Measurements from ENCODE around the gene KCNQ1. TPM values are rescaled to one million over a fixed set of nuclear protein-coding genes. Genes with fewer than 3 reads are reported as not detected.

The KCNQ1 gene
- total and polyA plus RNA-seq, 2 experiments from 2014 or later = 0.45 to 0.87 TPM

DNA sequence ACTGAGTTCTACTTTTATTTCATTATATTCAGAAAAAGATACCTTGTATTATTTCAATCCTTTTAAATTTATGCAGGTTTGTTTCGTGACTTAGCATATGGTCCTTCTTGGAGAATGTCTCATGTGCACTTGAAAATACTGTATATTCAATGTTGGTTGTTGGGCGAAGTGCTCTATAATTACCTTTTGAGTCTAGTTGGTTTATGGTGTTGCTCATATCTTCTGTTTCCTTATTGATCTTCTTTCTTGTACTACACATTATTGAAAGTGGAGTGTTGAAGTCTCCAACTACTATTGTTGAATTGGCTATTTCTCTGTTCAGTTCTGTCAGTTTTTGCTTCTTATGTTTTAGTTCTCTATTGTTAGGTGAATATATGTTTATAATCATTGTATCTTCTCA is 164.5 kb downstream of the KCNQ1 start:
- no peak overlapping the region for H2AFZ ChIP-seq
- Mint-ChIP-seq H3K4me1 (no peaks in the 10 kb centered on the region), H3K27me3 (ENCODE audit: insufficient read depth, low read depth, poor library complexity) (peaks cover 88% of the 10 kb centered on the region), H3K36me3 (ENCODE audit: low read depth) (no peaks in the 10 kb centered on the region; the same call in 2 of the 3 replicates), H3K27ac (no peak overlapping the region), H3K9me3 (peaks cover 25% of the 10 kb centered on the region; the same call in 2 of the 3 replicates), H3K4me3 (no peak overlapping the region)
- H3K4me3 ChIP-seq = no peak overlapping the region
- H3K79me2 ChIP-seq (replicated peaks; ENCODE audit: insufficient read depth) = no peaks in the 10 kb centered on the region
- no peaks in the 10 kb centered on the region for H4K20me1 ChIP-seq (replicated peaks; ENCODE audit: insufficient read depth)
- ATAC-seq (no peak), DNase-seq (ENCODE audit: low spot score) (no peak)
- no peaks in the 10 kb centered on the region for H3K4me1 ChIP-seq (ENCODE audit: insufficient read depth)
- H3K27ac ChIP-seq (ENCODE audit: low read depth) = no peak overlapping the region
- no peaks in the 10 kb centered on the region for H3F3A ChIP-seq (replicated peaks; ENCODE audit: low read depth)
- H3K9me2 ChIP-seq (ENCODE audit: insufficient read depth) = no peaks in the 10 kb centered on the region
- no peak for TF ChIP-seq ZNF331 (CRISPR knock-in tag; IDR thresholded peaks at IDR 0.05; ENCODE audit: low read depth)
- TF ChIP-seq, protein P1, sequence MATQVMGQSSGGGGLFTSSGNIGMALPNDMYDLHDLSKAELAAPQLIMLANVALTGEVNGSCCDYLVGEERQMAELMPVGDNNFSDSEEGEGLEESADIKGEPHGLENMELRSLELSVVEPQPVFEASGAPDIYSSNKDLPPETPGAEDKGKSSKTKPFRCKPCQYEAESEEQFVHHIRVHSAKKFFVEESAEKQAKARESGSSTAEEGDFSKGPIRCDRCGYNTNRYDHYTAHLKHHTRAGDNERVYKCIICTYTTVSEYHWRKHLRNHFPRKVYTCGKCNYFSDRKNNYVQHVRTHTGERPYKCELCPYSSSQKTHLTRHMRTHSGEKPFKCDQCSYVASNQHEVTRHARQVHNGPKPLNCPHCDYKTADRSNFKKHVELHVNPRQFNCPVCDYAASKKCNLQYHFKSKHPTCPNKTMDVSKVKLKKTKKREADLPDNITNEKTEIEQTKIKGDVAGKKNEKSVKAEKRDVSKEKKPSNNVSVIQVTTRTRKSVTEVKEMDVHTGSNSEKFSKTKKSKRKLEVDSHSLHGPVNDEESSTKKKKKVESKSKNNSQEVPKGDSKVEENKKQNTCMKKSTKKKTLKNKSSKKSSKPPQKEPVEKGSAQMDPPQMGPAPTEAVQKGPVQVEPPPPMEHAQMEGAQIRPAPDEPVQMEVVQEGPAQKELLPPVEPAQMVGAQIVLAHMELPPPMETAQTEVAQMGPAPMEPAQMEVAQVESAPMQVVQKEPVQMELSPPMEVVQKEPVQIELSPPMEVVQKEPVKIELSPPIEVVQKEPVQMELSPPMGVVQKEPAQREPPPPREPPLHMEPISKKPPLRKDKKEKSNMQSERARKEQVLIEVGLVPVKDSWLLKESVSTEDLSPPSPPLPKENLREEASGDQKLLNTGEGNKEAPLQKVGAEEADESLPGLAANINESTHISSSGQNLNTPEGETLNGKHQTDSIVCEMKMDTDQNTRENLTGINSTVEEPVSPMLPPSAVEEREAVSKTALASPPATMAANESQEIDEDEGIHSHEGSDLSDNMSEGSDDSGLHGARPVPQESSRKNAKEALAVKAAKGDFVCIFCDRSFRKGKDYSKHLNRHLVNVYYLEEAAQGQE (IDR thresholded peaks at IDR 0.05; ENCODE audit: unreplicated experiment) = no peak
- TF ChIP-seq ZNF114 (CRISPR knock-in tag; IDR thresholded peaks at IDR 0.05) = no peak
- no peak overlapping the region for H3K4me2 ChIP-seq
- peaks cover 100% of the 10 kb centered on the region for H3K27me3 ChIP-seq (ENCODE audit: insufficient read depth)
- H3K36me3 ChIP-seq (ENCODE audit: insufficient read depth) = no peaks in the 10 kb centered on the region

DNA sequence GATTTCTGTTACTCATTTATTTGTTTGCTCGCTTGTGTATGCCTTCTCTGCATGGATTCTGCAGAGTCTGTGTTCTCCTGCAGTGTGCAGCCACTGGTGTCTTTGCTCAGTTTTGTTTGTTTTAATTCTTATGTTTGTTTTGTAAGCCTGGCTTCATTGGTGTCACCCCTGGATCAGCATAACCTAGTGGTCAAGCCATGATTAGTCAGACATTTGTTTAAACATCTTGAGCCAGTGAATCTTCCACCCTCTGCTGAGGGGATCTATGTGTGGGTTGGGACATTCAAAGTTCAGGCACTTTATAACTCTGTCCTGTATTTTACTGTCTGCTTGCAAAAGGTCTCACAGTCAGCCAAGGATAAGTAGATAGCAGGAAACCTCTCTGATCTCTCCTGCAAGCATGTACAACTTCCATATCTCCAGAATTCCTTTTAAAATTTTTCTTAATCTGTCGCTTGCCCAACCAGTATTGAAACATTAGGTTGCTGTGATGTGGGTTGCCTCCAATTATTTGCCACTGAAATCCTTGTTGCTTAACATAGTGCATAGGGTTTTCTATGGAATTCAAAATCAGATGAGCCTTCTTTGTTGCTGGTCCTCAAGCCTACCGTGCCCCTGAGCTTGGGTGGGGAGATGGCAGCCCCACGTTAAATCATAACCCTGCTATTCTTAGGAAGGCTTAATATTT is 168.2 kb downstream of the KCNQ1 start:
- Mint-ChIP-seq H3K36me3 (ENCODE audit: low read depth) (no peaks in the 10 kb centered on the region), H3K27ac (no peak overlapping the region), H3K4me1 (no peaks in the 10 kb centered on the region), H3K9me3 (peaks cover 31% of the 10 kb centered on the region; the same call in 2 of the 3 replicates), H3K4me3 (no peak overlapping the region), H3K27me3 (ENCODE audit: insufficient read depth, low read depth, poor library complexity) (peaks cover 82% of the 10 kb centered on the region)
- Histone ChIP-seq H3K79me2 (replicated peaks; ENCODE audit: insufficient read depth) (no peaks in the 10 kb centered on the region), H3F3A (replicated peaks; ENCODE audit: low read depth) (no peaks in the 10 kb centered on the region), H2AFZ (no peak overlapping the region), H3K4me2 (no peak overlapping the region), H3K27ac (ENCODE audit: low read depth) (no peak overlapping the region), H3K36me3 (ENCODE audit: insufficient read depth) (no peaks in the 10 kb centered on the region), H4K20me1 (replicated peaks; ENCODE audit: insufficient read depth) (no peaks in the 10 kb centered on the region), H3K4me3 (no peak overlapping the region), H3K27me3 (ENCODE audit: insufficient read depth) (peaks cover 100% of the 10 kb centered on the region), H3K4me1 (ENCODE audit: insufficient read depth) (no peaks in the 10 kb centered on the region), H3K9me2 (ENCODE audit: insufficient read depth) (no peaks in the 10 kb centered on the region)
- ATAC-seq (no peak), DNase-seq (ENCODE audit: low spot score) (no peak)
- TF ChIP-seq ZNF114 (CRISPR knock-in tag; IDR thresholded peaks at IDR 0.05) = no peak
- no peak for TF ChIP-seq NANOG (IDR thresholded peaks at IDR 0.05; ENCODE audit: borderline replicate concordance)

DNA sequence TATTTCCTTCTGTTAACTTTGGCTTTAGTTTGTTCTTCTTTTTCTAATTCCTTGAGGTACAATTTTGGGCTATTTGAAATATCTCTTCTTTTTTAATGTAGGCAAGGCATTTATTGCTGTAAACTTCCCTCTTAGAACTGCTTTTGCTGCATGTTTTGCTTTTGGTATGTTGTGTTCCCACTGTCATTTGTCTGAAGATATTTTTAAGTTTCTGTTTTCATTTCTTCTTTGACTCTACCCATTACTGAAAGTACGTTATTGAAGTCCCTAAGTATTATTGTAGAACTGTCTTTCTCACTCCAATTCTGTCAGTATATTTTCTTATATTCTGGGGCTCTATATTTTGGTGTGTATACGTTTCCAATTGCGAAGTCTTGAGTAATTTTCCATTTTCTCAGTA is 177.1 kb downstream of the KCNQ1 start:
- Histone ChIP-seq H3K4me2 (no peak overlapping the region), H4K20me1 (replicated peaks; ENCODE audit: insufficient read depth) (no peaks in the 10 kb centered on the region), H3K4me3 (no peak overlapping the region), H3K27me3 (ENCODE audit: insufficient read depth) (peaks cover 100% of the 10 kb centered on the region), H3K27ac (ENCODE audit: low read depth) (no peak overlapping the region), H3K79me2 (replicated peaks; ENCODE audit: insufficient read depth) (no peaks in the 10 kb centered on the region), H3K4me1 (ENCODE audit: insufficient read depth) (no peaks in the 10 kb centered on the region), H3F3A (replicated peaks; ENCODE audit: low read depth) (no peaks in the 10 kb centered on the region), H3K9me2 (ENCODE audit: insufficient read depth) (0 out of 2 replicates have a peak, but pooled peaks cover 6% of the 10 kb centered on the region), H2AFZ (no peak overlapping the region), H3K36me3 (ENCODE audit: insufficient read depth) (no peaks in the 10 kb centered on the region)
- Mint-ChIP-seq H3K27ac (no peak overlapping the region), H3K36me3 (ENCODE audit: low read depth) (peaks cover 4% of the 10 kb centered on the region; the same call in 1 of the 3 replicates), H3K4me3 (no peak overlapping the region), H3K9me3 (peaks cover 94% of the 10 kb centered on the region), H3K27me3 (ENCODE audit: insufficient read depth, low read depth, poor library complexity) (peaks cover 91% of the 10 kb centered on the region), H3K4me1 (no peaks in the 10 kb centered on the region)
- TF ChIP-seq, protein P1 (IDR thresholded peaks at IDR 0.05; ENCODE audit: unreplicated experiment) = no peak
- TF ChIP-seq POLR2AphosphoS5 (IDR thresholded peaks at IDR 0.05; ENCODE audit: low read depth) = no peak
- ATAC-seq = no peak
- no peak for DNase-seq (ENCODE audit: low spot score)

Measured in GM23338 (cell line).